ENCODE results near the gene SENP2. TPM values are rescaled to one million over a fixed set of nuclear protein-coding genes. Genes with fewer than 3 reads are reported as not detected.

Gene SENP2
- total and polyA plus RNA-seq, 9 of the 15 experiments (the other 6 are each of a cell fraction or from before 2014, with no cell fraction given), result 11.8 to 67.1 (median 41.1) TPM

GRCh38 chr3:185658943-185659342 lies 72.8 kb downstream of the SENP2 start (continued):
- TF ChIP-seq, protein P1, sequence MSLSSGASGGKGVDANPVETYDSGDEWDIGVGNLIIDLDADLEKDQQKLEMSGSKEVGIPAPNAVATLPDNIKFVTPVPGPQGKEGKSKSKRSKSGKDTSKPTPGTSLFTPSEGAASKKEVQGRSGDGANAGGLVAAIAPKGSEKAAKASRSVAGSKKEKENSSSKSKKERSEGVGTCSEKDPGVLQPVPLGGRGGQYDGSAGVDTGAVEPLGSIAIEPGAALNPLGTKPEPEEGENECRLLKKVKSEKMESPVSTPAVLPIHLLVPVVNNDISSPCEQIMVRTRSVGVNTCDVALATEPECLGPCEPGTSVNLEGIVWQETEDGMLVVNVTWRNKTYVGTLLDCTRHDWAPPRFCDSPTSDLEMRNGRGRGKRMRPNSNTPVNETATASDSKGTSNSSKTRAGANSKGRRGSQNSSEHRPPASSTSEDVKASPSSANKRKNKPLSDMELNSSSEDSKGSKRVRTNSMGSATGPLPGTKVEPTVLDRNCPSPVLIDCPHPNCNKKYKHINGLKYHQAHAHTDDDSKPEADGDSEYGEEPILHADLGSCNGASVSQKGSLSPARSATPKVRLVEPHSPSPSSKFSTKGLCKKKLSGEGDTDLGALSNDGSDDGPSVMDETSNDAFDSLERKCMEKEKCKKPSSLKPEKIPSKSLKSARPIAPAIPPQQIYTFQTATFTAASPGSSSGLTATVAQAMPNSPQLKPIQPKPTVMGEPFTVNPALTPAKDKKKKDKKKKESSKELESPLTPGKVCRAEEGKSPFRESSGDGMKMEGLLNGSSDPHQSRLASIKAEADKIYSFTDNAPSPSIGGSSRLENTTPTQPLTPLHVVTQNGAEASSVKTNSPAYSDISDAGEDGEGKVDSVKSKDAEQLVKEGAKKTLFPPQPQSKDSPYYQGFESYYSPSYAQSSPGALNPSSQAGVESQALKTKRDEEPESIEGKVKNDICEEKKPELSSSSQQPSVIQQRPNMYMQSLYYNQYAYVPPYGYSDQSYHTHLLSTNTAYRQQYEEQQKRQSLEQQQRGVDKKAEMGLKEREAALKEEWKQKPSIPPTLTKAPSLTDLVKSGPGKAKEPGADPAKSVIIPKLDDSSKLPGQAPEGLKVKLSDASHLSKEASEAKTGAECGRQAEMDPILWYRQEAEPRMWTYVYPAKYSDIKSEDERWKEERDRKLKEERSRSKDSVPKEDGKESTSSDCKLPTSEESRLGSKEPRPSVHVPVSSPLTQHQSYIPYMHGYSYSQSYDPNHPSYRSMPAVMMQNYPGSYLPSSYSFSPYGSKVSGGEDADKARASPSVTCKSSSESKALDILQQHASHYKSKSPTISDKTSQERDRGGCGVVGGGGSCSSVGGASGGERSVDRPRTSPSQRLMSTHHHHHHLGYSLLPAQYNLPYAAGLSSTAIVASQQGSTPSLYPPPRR (CRISPR knock-in tag; IDR thresholded peaks at IDR 0.05; ENCODE audit: borderline replicate concordance), result no peak
- TF ChIP-seq FOXO4 (CRISPR knock-in tag; IDR thresholded peaks at IDR 0.05), result no peak
- no peak for TF ChIP-seq BCOR (IDR thresholded peaks at IDR 0.05)
- TF ChIP-seq RBM25 (IDR thresholded peaks at IDR 0.05; ENCODE audit: low read depth, low read length, severe bottlenecking), result no peak
- TF ChIP-seq CBFA2T2 (conservative IDR thresholded peaks at IDR 0.05), result no peak
- TF ChIP-seq FOXP1 (CRISPR knock-in tag; IDR thresholded peaks at IDR 0.05), result no peak
- TF ChIP-seq KLF16 (IDR thresholded peaks at IDR 0.05), result no peak
